Measurements from ENCODE around the gene CLTA.

- TF ChIP-seq, protein P1, sequence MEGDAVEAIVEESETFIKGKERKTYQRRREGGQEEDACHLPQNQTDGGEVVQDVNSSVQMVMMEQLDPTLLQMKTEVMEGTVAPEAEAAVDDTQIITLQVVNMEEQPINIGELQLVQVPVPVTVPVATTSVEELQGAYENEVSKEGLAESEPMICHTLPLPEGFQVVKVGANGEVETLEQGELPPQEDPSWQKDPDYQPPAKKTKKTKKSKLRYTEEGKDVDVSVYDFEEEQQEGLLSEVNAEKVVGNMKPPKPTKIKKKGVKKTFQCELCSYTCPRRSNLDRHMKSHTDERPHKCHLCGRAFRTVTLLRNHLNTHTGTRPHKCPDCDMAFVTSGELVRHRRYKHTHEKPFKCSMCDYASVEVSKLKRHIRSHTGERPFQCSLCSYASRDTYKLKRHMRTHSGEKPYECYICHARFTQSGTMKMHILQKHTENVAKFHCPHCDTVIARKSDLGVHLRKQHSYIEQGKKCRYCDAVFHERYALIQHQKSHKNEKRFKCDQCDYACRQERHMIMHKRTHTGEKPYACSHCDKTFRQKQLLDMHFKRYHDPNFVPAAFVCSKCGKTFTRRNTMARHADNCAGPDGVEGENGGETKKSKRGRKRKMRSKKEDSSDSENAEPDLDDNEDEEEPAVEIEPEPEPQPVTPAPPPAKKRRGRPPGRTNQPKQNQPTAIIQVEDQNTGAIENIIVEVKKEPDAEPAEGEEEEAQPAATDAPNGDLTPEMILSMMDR (IDR thresholded peaks at IDR 0.05), result no peak
- TF ChIP-seq POLR2AphosphoS5 (IDR thresholded peaks at IDR 0.05; ENCODE audit: low read depth, low read length) (no peak), SMC3 (IDR thresholded peaks at IDR 0.05; ENCODE audit: low read depth, low read length) (no peak)
- TF ChIP-seq, protein P2, sequence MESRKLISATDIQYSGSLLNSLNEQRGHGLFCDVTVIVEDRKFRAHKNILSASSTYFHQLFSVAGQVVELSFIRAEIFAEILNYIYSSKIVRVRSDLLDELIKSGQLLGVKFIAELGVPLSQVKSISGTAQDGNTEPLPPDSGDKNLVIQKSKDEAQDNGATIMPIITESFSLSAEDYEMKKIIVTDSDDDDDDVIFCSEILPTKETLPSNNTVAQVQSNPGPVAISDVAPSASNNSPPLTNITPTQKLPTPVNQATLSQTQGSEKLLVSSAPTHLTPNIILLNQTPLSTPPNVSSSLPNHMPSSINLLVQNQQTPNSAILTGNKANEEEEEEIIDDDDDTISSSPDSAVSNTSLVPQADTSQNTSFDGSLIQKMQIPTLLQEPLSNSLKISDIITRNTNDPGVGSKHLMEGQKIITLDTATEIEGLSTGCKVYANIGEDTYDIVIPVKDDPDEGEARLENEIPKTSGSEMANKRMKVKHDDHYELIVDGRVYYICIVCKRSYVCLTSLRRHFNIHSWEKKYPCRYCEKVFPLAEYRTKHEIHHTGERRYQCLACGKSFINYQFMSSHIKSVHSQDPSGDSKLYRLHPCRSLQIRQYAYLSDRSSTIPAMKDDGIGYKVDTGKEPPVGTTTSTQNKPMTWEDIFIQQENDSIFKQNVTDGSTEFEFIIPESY (IDR thresholded peaks at IDR 0.05; ENCODE audit: borderline replicate concordance, low read depth), result no peak
Observed at GRCh38 chr9:36170531-36170930, 20.2 kb upstream of the CLTA start.

Data from SK-N-SH (cell line).